ENCODE measurements around the gene CLDN5.

Gene CLDN5

GRCh38 chr22:19520566-19521305 is 3.5 kb downstream of the CLDN5 start:
- DNase-seq = no peak

GRCh38 chr22:19520007-19520406 is 4.2 kb downstream of the CLDN5 start:
- DNase-seq = no peak

GRCh38 chr22:19519041-19519926 is 4.9 kb downstream of the CLDN5 start:
- no peak for DNase-seq

- no peak for DNase-seq
These were observed 5.6 kb downstream of the CLDN5 start for GRCh38 chr22:19518635-19519034.

GRCh38 chr22:19517919-19518611 is 6.1 kb downstream of the CLDN5 start:
- no peak for DNase-seq

- DNase-seq = no peak
These were observed 7.1 kb downstream of the CLDN5 start for GRCh38 chr22:19517171-19517500.

GRCh38 chr22:19516378-19517170 is 7.6 kb downstream of the CLDN5 start:
- no peak for DNase-seq

GRCh38 chr22:19515654-19516377 is 8.4 kb downstream of the CLDN5 start:
- DNase-seq = no peak

- no peak for DNase-seq
These were observed 9.2 kb downstream of the CLDN5 start for GRCh38 chr22:19514831-19515565.

GRCh38 chr22:19513823-19514222 is 10.4 kb downstream of the CLDN5 start:
- DNase-seq = no peak

GRCh38 chr22:19510919-19511341 is 13.3 kb downstream of the CLDN5 start:
- no peak for DNase-seq

GRCh38 chr22:19509923-19510322 is 14.3 kb downstream of the CLDN5 start:
- no peak for DNase-seq

GRCh38 chr22:19509191-19509590 is 15.0 kb downstream of the CLDN5 start:
- DNase-seq = no peak

- no peak for DNase-seq
These were observed 16.0 kb downstream of the CLDN5 start for GRCh38 chr22:19508024-19508776.

GRCh38 chr22:19507534-19507861 is 16.7 kb downstream of the CLDN5 start:
- no peak for DNase-seq

GRCh38 chr22:19506212-19506611 is 18.0 kb downstream of the CLDN5 start:
- DNase-seq = no peak

GRCh38 chr22:19505735-19506126 is 18.5 kb downstream of the CLDN5 start:
- no peak for DNase-seq

- no peak for DNase-seq
These were observed 19.1 kb downstream of the CLDN5 start for GRCh38 chr22:19504900-19505734.

GRCh38 chr22:19503869-19504268 is 20.3 kb downstream of the CLDN5 start:
- no peak for DNase-seq

GRCh38 chr22:19503367-19503766 is 20.8 kb downstream of the CLDN5 start:
- no peak for DNase-seq
